Measurements from ENCODE around the gene MTX2.

DNA sequence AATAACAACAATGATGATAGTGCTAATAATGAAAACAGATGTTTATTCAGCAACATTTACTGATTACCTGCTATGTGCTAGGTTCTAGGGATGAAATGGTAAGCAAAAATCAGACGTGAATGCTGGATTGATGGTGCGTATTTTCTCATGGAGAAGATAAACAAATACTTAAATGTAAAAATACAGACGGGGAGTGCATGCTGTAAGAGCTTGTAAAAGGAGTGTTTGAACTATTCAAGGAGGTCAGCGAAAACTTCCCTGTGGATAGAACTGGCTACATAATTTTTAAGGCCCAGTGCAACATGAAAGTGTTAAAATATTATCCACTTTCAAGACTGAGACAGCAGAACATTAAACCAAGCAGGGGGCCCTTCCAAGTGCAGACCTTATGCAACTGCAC is 22.1 kb downstream of the MTX2 start:
- TF ChIP-seq POLR2A (IDR thresholded peaks at IDR 0.05; ENCODE audit: low read depth, low read length): no peak
- no peak for TF ChIP-seq POLR2AphosphoS5 (IDR thresholded peaks at IDR 0.05; ENCODE audit: low read depth, low read length)
- TF ChIP-seq TAF1 (IDR thresholded peaks at IDR 0.05; ENCODE audit: borderline replicate concordance, low read depth, low read length): no peak
